Measurements from ENCODE around the gene DPF3.

The DPF3 gene

GRCh38 chr14:72636871-72637270, 257.0 kb downstream of the DPF3 start:
- no peak for DNase-seq

GRCh38 chr14:72636094-72636493, 257.8 kb downstream of the DPF3 start:
- DNase-seq, result peak; percentile 61

GRCh38 chr14:72634691-72635616, 258.9 kb downstream of the DPF3 start:
- DNase-seq, result no peak

GRCh38 chr14:72633551-72633950, 260.4 kb downstream of the DPF3 start:
- peak; percentile 61 for DNase-seq

- no peak for DNase-seq
Measured at GRCh38 chr14:72632727-72633126, 261.2 kb downstream of the DPF3 start.

GRCh38 chr14:72631401-72631800, 262.5 kb downstream of the DPF3 start:
- no peak for DNase-seq

- no peak for DNase-seq
Measured at GRCh38 chr14:72630374-72630773, 263.5 kb downstream of the DPF3 start.

- DNase-seq, result no peak
Measured at GRCh38 chr14:72629534-72629933, 264.4 kb downstream of the DPF3 start.

- DNase-seq, result no peak
Measured at GRCh38 chr14:72625689-72626088, 268.2 kb downstream of the DPF3 start.

- DNase-seq, result no peak
Measured at GRCh38 chr14:72621387-72622065, 272.4 kb downstream of the DPF3 start.

- no peak for DNase-seq
Measured at GRCh38 chr14:72619881-72620280, 274.0 kb downstream of the DPF3 start.

- no peak for DNase-seq
Measured at GRCh38 chr14:72619111-72619571, 274.8 kb downstream of the DPF3 start.

- no peak for DNase-seq
Measured at GRCh38 chr14:72618424-72618823, 275.5 kb downstream of the DPF3 start.

GRCh38 chr14:72617391-72618031, 276.4 kb downstream of the DPF3 start:
- peak; percentile 58 for DNase-seq

- no peak for DNase-seq
Measured at GRCh38 chr14:72616811-72617210, 277.1 kb downstream of the DPF3 start.

GRCh38 chr14:72616294-72616693, 277.6 kb downstream of the DPF3 start:
- peak; percentile 40 for DNase-seq

GRCh38 chr14:72615451-72616121, 278.3 kb downstream of the DPF3 start:
- peak; percentile 59 for DNase-seq

- no peak for DNase-seq
Measured at GRCh38 chr14:72614891-72615415, 278.9 kb downstream of the DPF3 start.

GRCh38 chr14:72614365-72614764, 279.5 kb downstream of the DPF3 start:
- no peak for DNase-seq

GRCh38 chr14:72613975-72614319, 280.0 kb downstream of the DPF3 start:
- DNase-seq, result no peak

- DNase-seq, result no peak
Measured at GRCh38 chr14:72613231-72613974, 280.5 kb downstream of the DPF3 start.

GRCh38 chr14:72612041-72612440, 281.9 kb downstream of the DPF3 start:
- no peak for DNase-seq
